PFSK-1 (cell line): ENCODE data around the gene PIGK.

ENCODE experiments used
- FOXP2 ChIP-seq: optimal IDR thresholded peaks from 2 replicates; pipeline ENCODE3; 2011; ENCODE audit warnings: borderline replicate concordance, control low read depth, inconsistent platforms; ENCODE audit not compliant: insufficient read depth; ENCODE audit errors: extremely low read length, extremely low read depth
- POLR2AphosphoS5 ChIP-seq: IDR thresholded peaks from 2 replicates; pipeline ENCODE4 v1.6.1; 2012; ENCODE audit warnings: low read depth, mild to moderate bottlenecking, control low read depth, low read length, moderate library complexity
- REST ChIP-seq, 2 experiments: IDR thresholded peaks; 2 replicates each; pipeline versions ENCODE4 v1.6.1 to v1.8.0; 2011 to 2012; ENCODE audit warnings: low read depth in 2 of 2, low read length in 2 of 2, control low read depth in 1 of 2, inconsistent platforms in 1 of 2, mild to moderate bottlenecking in 1 of 2, moderate library complexity in 1 of 2; ENCODE audit not compliant: insufficient read depth in 1 of 2
- SIN3A ChIP-seq: IDR thresholded peaks from 2 replicates; pipeline ENCODE4 v1.6.1; 2012; ENCODE audit warnings: mild to moderate bottlenecking, low read length, moderate library complexity, borderline replicate concordance; ENCODE audit not compliant: insufficient read depth
- TAF1 ChIP-seq: IDR thresholded peaks from 2 replicates; pipeline ENCODE4 v1.6.1; 2012; ENCODE audit warnings: low read length, control low read depth, borderline replicate concordance; ENCODE audit not compliant: insufficient read depth

- TF ChIP-seq TAF1 (no peak), SIN3A (no peak), REST (IDR thresholded peaks at IDR 0.05; ENCODE audit: insufficient read depth in 1 of 2, low read depth in 2 of 2, low read length in 2 of 2) (no peak), POLR2AphosphoS5 (no peak), FOXP2 (no peak)
These were observed 97.7 kb downstream of the PIGK start for GRCh38 chr1:77121503-77121902.
